GM12878 (cell line): ENCODE results near the gene ZNF735. TPM values are rescaled to one million over a fixed set of nuclear protein-coding genes. Genes with fewer than 3 reads are reported as not detected.

ENCODE experiments used
- ATAC-seq: fragments of 200-7000 bp; cut with Tn5 transposase; 3 replicates; pipeline ENCODE4 v1.9.1; 2020; ENCODE audit warnings: mild to moderate bottlenecking, moderate library complexity
- BruUV-seq: library from RNA; stranded (reverse); fragments of 400-500 nt; replicated peaks from 2 replicates; lab custom pipeline; 2021; lab: Mats Ljungman, UMichigan
- CTCF ChIA-PET: fragments of 300-600 bp; sonication (Branson Sonifier 250); formaldehyde crosslinking; extraction: SDS; loops from one replicate; lab custom pipeline; 2021; ENCODE audit warnings: inconsistent platforms; lab: Yijun Ruan, JAX
- POLR2A ChIA-PET: fragments of 350-600 bp; formaldehyde crosslinking; extraction: SDS; loops from one replicate; lab custom pipeline; 2021; ENCODE audit warnings: inconsistent platforms; lab: Charles Lee
- RAD21 ChIA-PET: fragments of 300-600 bp; sonication (Branson Sonifier 250); formaldehyde crosslinking; loops from one replicate; lab custom pipeline; 2023; ENCODE audit warnings: antibody characterized with exemption; ENCODE audit not compliant: unreplicated experiment; lab: Charles Lee
- SMC1A ChIA-PET: fragments of 300-600 bp; sonication (Branson Sonifier 250); formaldehyde crosslinking; loops from one replicate; lab custom pipeline; 2023; ENCODE audit not compliant: unreplicated experiment, uncharacterized antibody; lab: Charles Lee
- DNase-seq: peaks from one replicate; pipeline ENCODE4 v3.0.0-alpha.2; 2011; ENCODE audit warnings: low read depth, low spot score
- FAIRE-seq: peaks from 3 replicates; lab custom pipeline; 2011; peaks lifted over from hg19 to GRCh38; lab: Jason Lieb, UNC
- H2AFZ ChIP-seq: 2 replicates; pipeline ENCODE4 v1.6.0; 2011; ENCODE audit warnings: low read depth, low read length, control low read depth; ENCODE audit not compliant: control insufficient read depth
- H3K27ac ChIP-seq: 2 replicates; pipeline ENCODE4 v1.5.1; 2011; ENCODE audit warnings: control low read depth; ENCODE audit not compliant: control insufficient read depth, insufficient read depth
- H3K27me3 ChIP-seq, 2 experiments: replicated peaks in 1 of 2; 2 replicates each; pipeline versions ENCODE4 v1.6.0 to v1.6.1; 2011; ENCODE audit warnings: low read length in 1 of 2; ENCODE audit not compliant: control insufficient read depth in 2 of 2, insufficient read depth in 2 of 2
- H3K36me3 ChIP-seq, 2 experiments: 2 replicates each; pipeline ENCODE4 v1.5.1; 2011; ENCODE audit warnings: low read length in 1 of 2; ENCODE audit not compliant: control insufficient read depth in 2 of 2, insufficient read depth in 2 of 2
- H3K4me1 ChIP-seq: 2 replicates; pipeline ENCODE4 v1.6.1; 2011; ENCODE audit warnings: mild to moderate bottlenecking, low read length, moderate library complexity, mixed read lengths; ENCODE audit not compliant: control insufficient read depth, insufficient read depth
- H3K4me2 ChIP-seq: 2 replicates; pipeline ENCODE4 v1.6.0; 2011; ENCODE audit warnings: control low read depth; ENCODE audit not compliant: control insufficient read depth, insufficient read depth
- H3K4me3 ChIP-seq: fragments of 200-600 bp; sonication (generic); 2 replicates; pipeline ENCODE4 v1.5.1; 2016
- H3K79me2 ChIP-seq: 2 replicates; pipeline ENCODE4 v1.6.0; 2011; ENCODE audit warnings: low read length; ENCODE audit not compliant: control insufficient read depth, insufficient read depth
- H3K9ac ChIP-seq: 2 replicates; pipeline ENCODE4 v1.8.0; 2011; ENCODE audit warnings: low read length, control low read depth, mixed read lengths; ENCODE audit not compliant: control insufficient read depth, insufficient read depth
- H3K9me3 ChIP-seq: replicated peaks from 3 replicates; pipeline ENCODE4 v1.5.1; 2011; ENCODE audit warnings: mild to moderate bottlenecking, low read length; ENCODE audit not compliant: control insufficient read depth, insufficient read depth
- H4K20me1 ChIP-seq: 2 replicates; pipeline ENCODE4 v1.6.0; 2011; ENCODE audit not compliant: control insufficient read depth, insufficient read depth
- BHLHE40 ChIP-seq, 2 experiments: fragments of 450-650 bp in 1 of 2; IDR thresholded peaks; 2 replicates each; pipeline ENCODE4 v1.6.1; 2011 to 2017; ENCODE audit warnings: low read depth in 2 of 2, borderline replicate concordance in 1 of 2, improper control_type of control experiment in 1 of 2, low read length in 1 of 2, mild to moderate bottlenecking in 1 of 2
- DPF2 ChIP-seq: fragments of 450-650 bp; IDR thresholded peaks from 2 replicates; pipeline ENCODE4 v1.6.1; 2017; ENCODE audit warnings: mild to moderate bottlenecking
- FOXM1 ChIP-seq: IDR thresholded peaks from 2 replicates; pipeline ENCODE4 v1.6.1; 2012; ENCODE audit warnings: low read depth, mild to moderate bottlenecking, inconsistent platforms, low read length, moderate library complexity
- SMC3 ChIP-seq: IDR thresholded peaks from 2 replicates; pipeline ENCODE4 v1.6.1; 2011; ENCODE audit warnings: low read length, improper control_type of control experiment, borderline replicate concordance
- WGBS: methylation state at CpG from one replicate; pipeline ENCODE4 v1.1.6; 2016; ENCODE audit warnings: low lambda C conversion rate; ENCODE audit not compliant: insufficient replicate concordance, insufficient coverage; ENCODE audit errors: missing lambda C conversion rate; 5-methylcytosine and 5-hydroxymethylcytosine counted together
- in situ Hi-C: fragments of 300-500 bp; cut with MboI; formaldehyde crosslinking; loops from 9 replicates; pipeline ENCODE4 v1.14.3; 2018; ENCODE audit warnings: mixed read lengths
- intact Hi-C: fragments of 100-400 bp; cut with micrococcal nuclease; formaldehyde crosslinking; loops from one replicate; pipeline ENCODE4 v1.14.2; 2022; ENCODE audit not compliant: unreplicated experiment
- polyA plus RNA-seq, 11 experiments: library from polyadenylated mRNA; depleted of rRNA in 4 of 11; unstranded in 6 of 11; stranded (reverse) in 5 of 11; fragments of >200 nt; fragmentation: Nextera tagmentation in 4 of 11; fragmentation: Illumina TruSeq in 1 of 11; extraction: Ambion mirVana in 4 of 11; extraction: Trizol in 1 of 11; gene quantifications; 1 replicate in 1 of 11; 2 replicates in 10 of 11; pipeline versions ENCODE4 v1.2.1 to v1.2.3, GENCODE V29; 2011 to 2016; ENCODE audit warnings: inconsistent platforms in 2 of 11, missing spikeins in 2 of 11, low read depth in 1 of 11
- total RNA-seq, 4 experiments: library from RNA; depleted of rRNA in 3 of 4; stranded (reverse); fragments of >200 nt in 3 of 4; fragmentation: Illumina TruSeq in 1 of 4; extraction: Trizol in 1 of 4; gene quantifications; 2 replicates each; pipeline versions ENCODE4 v1.2.1 to v1.2.3, GENCODE V29; 2013 to 2021
- TF ChIP-seq, protein P1 (sequence below): fragments of 150-350 bp; IDR thresholded peaks from 2 replicates; pipeline ENCODE4 v1.6.1; 2014; ENCODE audit warnings: mild to moderate bottlenecking, low read depth, low read length
- TF ChIP-seq, protein P2 (sequence below): IDR thresholded peaks from 2 replicates; pipeline ENCODE4 v1.6.1; 2011; ENCODE audit warnings: borderline replicate concordance, low read depth, mild to moderate bottlenecking, moderate library complexity, mixed read lengths, low read length; ENCODE audit not compliant: insufficient read depth; ENCODE audit errors: extremely low read length
- TF ChIP-seq, protein P3 (sequence below): fragments of 450-650 bp; conservative IDR thresholded peaks from 2 replicates; pipeline ENCODE4 v1.6.1; 2017; ENCODE audit warnings: mild to moderate bottlenecking, moderate library complexity

The ZNF735 gene
- total and polyA plus RNA-seq, 10 of the 15 experiments (the other 5 are each of a cell fraction or from before 2014, with no cell fraction given): not detected

DNA sequence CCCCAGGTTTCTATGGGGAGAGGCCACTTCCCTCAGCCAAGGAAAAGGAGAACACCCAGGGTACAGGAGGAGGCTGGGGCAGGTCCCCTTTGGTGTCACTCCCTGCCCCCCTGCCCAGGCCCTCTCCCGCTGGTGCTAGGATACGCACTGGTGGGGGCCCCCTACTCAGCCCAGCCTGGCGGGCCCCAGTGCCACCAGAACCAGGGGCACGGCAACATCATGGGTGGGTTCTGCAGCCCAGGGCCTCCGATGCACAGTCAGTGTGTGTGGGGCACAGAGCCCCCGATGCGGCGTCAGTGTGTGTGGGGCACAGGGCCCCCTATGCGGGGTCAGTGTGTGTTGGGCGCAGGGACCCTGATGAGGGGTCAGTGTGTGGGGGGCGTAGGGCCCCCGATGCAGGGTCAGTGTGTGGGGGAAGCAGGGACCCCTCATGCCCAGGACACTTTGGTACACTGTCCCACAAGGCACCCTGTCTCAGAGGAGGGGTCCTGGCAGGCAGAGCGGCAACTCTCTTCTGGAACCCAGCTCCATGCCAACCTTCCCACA is 23.1 kb upstream of the ZNF735 start:
- DNase-seq (no peak), FAIRE-seq (no peak), ATAC-seq (no peak)
- TF ChIP-seq SMC3: no peak
- no peak for TF ChIP-seq DPF2
- no peak for TF ChIP-seq BHLHE40 (IDR thresholded peaks at IDR 0.05; ENCODE audit: borderline replicate concordance in 1 of 2, low read depth in 2 of 2, low read length in 1 of 2)
- TF ChIP-seq, protein P1, sequence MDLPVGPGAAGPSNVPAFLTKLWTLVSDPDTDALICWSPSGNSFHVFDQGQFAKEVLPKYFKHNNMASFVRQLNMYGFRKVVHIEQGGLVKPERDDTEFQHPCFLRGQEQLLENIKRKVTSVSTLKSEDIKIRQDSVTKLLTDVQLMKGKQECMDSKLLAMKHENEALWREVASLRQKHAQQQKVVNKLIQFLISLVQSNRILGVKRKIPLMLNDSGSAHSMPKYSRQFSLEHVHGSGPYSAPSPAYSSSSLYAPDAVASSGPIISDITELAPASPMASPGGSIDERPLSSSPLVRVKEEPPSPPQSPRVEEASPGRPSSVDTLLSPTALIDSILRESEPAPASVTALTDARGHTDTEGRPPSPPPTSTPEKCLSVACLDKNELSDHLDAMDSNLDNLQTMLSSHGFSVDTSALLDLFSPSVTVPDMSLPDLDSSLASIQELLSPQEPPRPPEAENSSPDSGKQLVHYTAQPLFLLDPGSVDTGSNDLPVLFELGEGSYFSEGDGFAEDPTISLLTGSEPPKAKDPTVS: no peak
- TF ChIP-seq, protein P2, sequence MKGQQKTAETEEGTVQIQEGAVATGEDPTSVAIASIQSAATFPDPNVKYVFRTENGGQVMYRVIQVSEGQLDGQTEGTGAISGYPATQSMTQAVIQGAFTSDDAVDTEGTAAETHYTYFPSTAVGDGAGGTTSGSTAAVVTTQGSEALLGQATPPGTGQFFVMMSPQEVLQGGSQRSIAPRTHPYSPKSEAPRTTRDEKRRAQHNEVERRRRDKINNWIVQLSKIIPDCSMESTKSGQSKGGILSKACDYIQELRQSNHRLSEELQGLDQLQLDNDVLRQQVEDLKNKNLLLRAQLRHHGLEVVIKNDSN: no peak
- TF ChIP-seq FOXM1: no peak
- TF ChIP-seq, protein P3, sequence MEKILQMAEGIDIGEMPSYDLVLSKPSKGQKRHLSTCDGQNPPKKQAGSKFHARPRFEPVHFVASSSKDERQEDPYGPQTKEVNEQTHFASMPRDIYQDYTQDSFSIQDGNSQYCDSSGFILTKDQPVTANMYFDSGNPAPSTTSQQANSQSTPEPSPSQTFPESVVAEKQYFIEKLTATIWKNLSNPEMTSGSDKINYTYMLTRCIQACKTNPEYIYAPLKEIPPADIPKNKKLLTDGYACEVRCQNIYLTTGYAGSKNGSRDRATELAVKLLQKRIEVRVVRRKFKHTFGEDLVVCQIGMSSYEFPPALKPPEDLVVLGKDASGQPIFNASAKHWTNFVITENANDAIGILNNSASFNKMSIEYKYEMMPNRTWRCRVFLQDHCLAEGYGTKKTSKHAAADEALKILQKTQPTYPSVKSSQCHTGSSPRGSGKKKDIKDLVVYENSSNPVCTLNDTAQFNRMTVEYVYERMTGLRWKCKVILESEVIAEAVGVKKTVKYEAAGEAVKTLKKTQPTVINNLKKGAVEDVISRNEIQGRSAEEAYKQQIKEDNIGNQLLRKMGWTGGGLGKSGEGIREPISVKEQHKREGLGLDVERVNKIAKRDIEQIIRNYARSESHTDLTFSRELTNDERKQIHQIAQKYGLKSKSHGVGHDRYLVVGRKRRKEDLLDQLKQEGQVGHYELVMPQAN: no peak
- CTCF ChIA-PET: no interaction called here
- POLR2A ChIA-PET: no interaction called here
- no TSS peak for BruUV-seq
- no peaks in the 10 kb centered on the region for H3K79me2 ChIP-seq
- no peaks in the 10 kb centered on the region; the same call in 2 of the 3 replicates for H3K9me3 ChIP-seq
- no peaks in the 10 kb centered on the region for H3K36me3 ChIP-seq
- H3K4me1 ChIP-seq: no peaks in the 10 kb centered on the region
- H2AFZ ChIP-seq: no peak overlapping the region
- H3K27ac ChIP-seq: no peak overlapping the region
- no peaks in the 10 kb centered on the region for H4K20me1 ChIP-seq
- WGBS: 96% methylated on average over 13 of the region's 13 CpGs
- SMC1A ChIA-PET: no interaction called here
- intact Hi-C loops: no loop called here
- in situ Hi-C loops: no loop called here
- no peak overlapping the region for H3K4me3 ChIP-seq
- H3K4me2 ChIP-seq: no peak overlapping the region
- RAD21 ChIA-PET: no interaction called here
- no peaks in the 10 kb centered on the region for H3K27me3 ChIP-seq
- H3K9ac ChIP-seq: no peak overlapping the region
